ENCODE results near the gene RRAD. TPM values are rescaled to one million over a fixed set of nuclear protein-coding genes. Genes with fewer than 3 reads are reported as not detected.

RRAD gene
- total RNA-seq, 1 donor from 2014 or later, result 0.24 TPM

- no peaks in the 10 kb centered on the region for H3K27me3 ChIP-seq
- no peak overlapping the region for H3K4me3 Mint-ChIP-seq
- H3K36me3 ChIP-seq, result no peaks in the 10 kb centered on the region
- no peaks in the 10 kb centered on the region for H3K4me1 ChIP-seq
- H3K79me2 ChIP-seq (ENCODE audit: low read depth), result no peaks in the 10 kb centered on the region
- peak overlapping the region; percentile 43 for H3K27ac Mint-ChIP-seq
- no peak overlapping the region for H3K4me3 ChIP-seq
- H3K27ac ChIP-seq, result no peak overlapping the region
- TF ChIP-seq CTCF (IDR thresholded peaks at IDR 0.05) (no peak), EZH2 (IDR thresholded peaks at IDR 0.05) (no peak), EZH2phosphoT487 (IDR thresholded peaks at IDR 0.05) (no peak)
- H3K4me1 Mint-ChIP-seq, result peaks cover 23% of the 10 kb centered on the region
- no peak overlapping the region for H2AFZ ChIP-seq (replicated peaks)
- H3K9me3 Mint-ChIP-seq, result no peaks in the 10 kb centered on the region
- H3F3A ChIP-seq (ENCODE audit: low read depth), result no peaks in the 10 kb centered on the region
- no peaks in the 10 kb centered on the region for H3K9me3 ChIP-seq (ENCODE audit: low read depth)
- H3K9ac ChIP-seq, result no peak overlapping the region
- peak; percentile 13 for DNase-seq (ENCODE audit: low spot score)
- H3K36me3 Mint-ChIP-seq, result no peaks in the 10 kb centered on the region
- no peaks in the 10 kb centered on the region for H4K20me1 ChIP-seq (ENCODE audit: low read depth)
- peaks cover 6% of the 10 kb centered on the region for H3K27me3 Mint-ChIP-seq (ENCODE audit: insufficient read depth, low read depth)
- H3K4me2 ChIP-seq, result no peak overlapping the region
Measured at GRCh38 chr16:66972983-66973382, 47.6 kb upstream of the RRAD start.

GRCh38 chr16:66970775-66971720 is 45.7 kb upstream of the RRAD start:
- TF ChIP-seq CTCF (IDR thresholded peaks at IDR 0.05) (no peak), EZH2 (IDR thresholded peaks at IDR 0.05) (no peak), EZH2phosphoT487 (IDR thresholded peaks at IDR 0.05) (no peak)
- Histone ChIP-seq H3K79me2 (ENCODE audit: low read depth) (no peaks in the 10 kb centered on the region), H2AFZ (replicated peaks) (no peak overlapping the region), H3K4me1 (no peaks in the 10 kb centered on the region), H3K4me2 (no peak overlapping the region), H3K36me3 (no peaks in the 10 kb centered on the region), H3F3A (ENCODE audit: low read depth) (no peaks in the 10 kb centered on the region), H3K9ac (no peak overlapping the region), H3K9me3 (ENCODE audit: low read depth) (no peaks in the 10 kb centered on the region), H3K27me3 (no peaks in the 10 kb centered on the region), H4K20me1 (ENCODE audit: low read depth) (no peaks in the 10 kb centered on the region), H3K27ac (no peak overlapping the region), H3K4me3 (no peak overlapping the region)
- peaks cover 2% of the 10 kb centered on the region for H3K27me3 Mint-ChIP-seq (ENCODE audit: insufficient read depth, low read depth)
- H3K4me3 Mint-ChIP-seq, result no peak overlapping the region
- peaks cover 17% of the 10 kb centered on the region for H3K4me1 Mint-ChIP-seq
- no peaks in the 10 kb centered on the region for H3K9me3 Mint-ChIP-seq
- H3K36me3 Mint-ChIP-seq, result no peaks in the 10 kb centered on the region
- H3K27ac Mint-ChIP-seq, result no peak overlapping the region
- no peak for DNase-seq (ENCODE audit: low spot score)

- Mint-ChIP-seq H3K27me3 (ENCODE audit: insufficient read depth, low read depth) (peaks cover 2% of the 10 kb centered on the region), H3K4me3 (no peak overlapping the region), H3K27ac (no peak overlapping the region), H3K4me1 (peaks cover 7% of the 10 kb centered on the region), H3K9me3 (no peaks in the 10 kb centered on the region), H3K36me3 (no peaks in the 10 kb centered on the region)
- no peaks in the 10 kb centered on the region for H3F3A ChIP-seq (ENCODE audit: low read depth)
- H3K27me3 ChIP-seq, result no peaks in the 10 kb centered on the region
- no peak overlapping the region for H3K9ac ChIP-seq
- no peaks in the 10 kb centered on the region for H4K20me1 ChIP-seq (ENCODE audit: low read depth)
- no peak overlapping the region for H3K4me2 ChIP-seq
- H2AFZ ChIP-seq (replicated peaks), result no peak overlapping the region
- no peaks in the 10 kb centered on the region for H3K9me3 ChIP-seq (ENCODE audit: low read depth)
- no peak overlapping the region for H3K4me3 ChIP-seq
- no peaks in the 10 kb centered on the region for H3K4me1 ChIP-seq
- no peaks in the 10 kb centered on the region for H3K79me2 ChIP-seq (ENCODE audit: low read depth)
- H3K36me3 ChIP-seq, result no peaks in the 10 kb centered on the region
- TF ChIP-seq CTCF (IDR thresholded peaks at IDR 0.05), result no peak
- no peak for TF ChIP-seq EZH2 (IDR thresholded peaks at IDR 0.05)
- no peak for TF ChIP-seq EZH2phosphoT487 (IDR thresholded peaks at IDR 0.05)
- no peak for DNase-seq (ENCODE audit: low spot score)
- no peak overlapping the region for H3K27ac ChIP-seq
Measured at GRCh38 chr16:66968847-66969246, 43.5 kb upstream of the RRAD start.

Data from neural progenitor cell (in vitro differentiated cells).